HG03469 (cell line): ENCODE measurements around the gene SMIM35.

Experiments used
- ATAC-seq: cut with Tn5 transposase; IDR thresholded peaks from one replicate; pipeline ENCODE4 v1.9.1; 2021; ENCODE audit warnings: mild to moderate bottlenecking, moderate library complexity, moderate number of reproducible peaks; ENCODE audit not compliant: unreplicated experiment

SMIM35 gene

DNA sequence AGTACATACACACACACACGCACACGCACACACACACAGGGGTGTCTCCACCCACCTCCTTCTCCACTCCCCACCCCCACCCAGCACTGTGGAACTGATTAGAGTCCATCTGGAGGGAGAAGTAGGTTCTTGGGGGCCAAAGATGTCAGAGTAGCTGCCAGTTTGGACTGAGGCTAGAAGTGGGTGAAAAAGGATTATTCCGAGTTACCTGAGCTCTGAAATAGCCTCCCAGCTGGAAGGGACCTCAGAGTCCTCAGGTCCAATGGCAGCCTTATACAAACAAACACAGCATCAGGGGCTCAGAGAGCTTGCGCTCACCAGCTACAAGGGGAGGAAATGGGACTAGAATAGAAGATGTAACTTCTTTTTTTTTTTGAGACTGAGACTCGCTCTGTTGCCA, 79.7 kb downstream of the SMIM35 start:
- ATAC-seq, result no peak

DNA sequence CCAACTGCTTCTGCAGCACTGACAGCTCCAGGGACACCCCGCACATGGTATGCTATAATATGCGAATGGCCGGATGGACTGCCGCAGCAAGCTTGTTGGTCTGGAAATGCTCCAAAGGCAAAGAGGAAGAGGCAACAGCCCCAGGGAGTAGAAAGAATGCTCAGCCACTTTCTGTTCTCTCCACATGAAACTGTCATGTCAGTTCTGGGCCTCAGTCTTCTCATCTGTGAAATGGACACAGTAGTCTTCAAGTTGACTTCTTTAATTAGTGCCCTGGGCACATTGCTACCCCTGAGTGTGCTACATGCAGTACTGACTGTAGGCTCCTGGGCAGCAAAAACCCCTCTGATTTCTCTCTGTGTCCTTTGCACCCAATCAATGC, 80.6 kb downstream of the SMIM35 start:
- ATAC-seq, result no peak

DNA sequence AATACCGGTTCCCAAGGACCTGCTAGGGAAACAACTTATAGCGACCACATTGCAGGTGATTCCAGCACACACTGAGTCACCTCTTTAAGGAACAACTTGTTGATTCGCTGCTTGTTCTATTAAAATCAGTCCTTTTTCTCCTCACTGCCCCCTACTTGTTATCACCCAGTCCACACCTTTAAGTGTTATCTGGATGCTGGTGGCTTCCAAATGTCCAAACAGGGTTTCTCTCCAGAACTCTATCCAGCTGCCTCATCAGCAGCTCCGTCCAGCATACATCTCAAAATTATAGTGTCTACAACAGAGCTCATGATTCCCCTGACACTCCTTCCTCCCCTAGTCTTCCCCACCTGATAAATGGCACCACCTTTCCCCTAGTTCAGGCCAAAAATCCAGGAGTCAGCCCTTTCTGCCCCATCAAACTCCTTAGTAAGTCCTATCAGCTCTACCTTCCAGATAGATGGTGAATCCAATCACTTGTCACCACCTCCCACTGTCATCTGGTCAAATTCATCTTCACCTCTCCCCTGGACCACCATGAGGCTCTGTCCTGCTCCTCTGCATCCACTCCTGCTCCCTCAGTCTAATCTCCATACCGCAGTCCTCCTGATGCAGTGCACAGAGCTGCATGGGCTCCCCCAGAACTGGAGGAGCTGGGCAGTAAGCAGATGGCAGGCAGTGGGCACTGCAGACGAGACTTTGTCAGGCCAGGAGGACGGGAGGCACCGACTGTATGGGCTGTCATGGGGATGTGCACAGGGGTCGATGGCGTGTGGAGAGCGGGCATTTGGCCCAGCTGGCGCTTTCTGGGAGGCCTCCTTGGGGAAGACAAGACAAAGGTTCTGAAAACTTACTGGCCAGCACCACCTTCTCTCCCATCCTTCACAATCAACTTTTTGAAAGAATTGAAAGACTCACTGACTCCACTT, 81.3 kb downstream of the SMIM35 start:
- no peak for ATAC-seq

DNA sequence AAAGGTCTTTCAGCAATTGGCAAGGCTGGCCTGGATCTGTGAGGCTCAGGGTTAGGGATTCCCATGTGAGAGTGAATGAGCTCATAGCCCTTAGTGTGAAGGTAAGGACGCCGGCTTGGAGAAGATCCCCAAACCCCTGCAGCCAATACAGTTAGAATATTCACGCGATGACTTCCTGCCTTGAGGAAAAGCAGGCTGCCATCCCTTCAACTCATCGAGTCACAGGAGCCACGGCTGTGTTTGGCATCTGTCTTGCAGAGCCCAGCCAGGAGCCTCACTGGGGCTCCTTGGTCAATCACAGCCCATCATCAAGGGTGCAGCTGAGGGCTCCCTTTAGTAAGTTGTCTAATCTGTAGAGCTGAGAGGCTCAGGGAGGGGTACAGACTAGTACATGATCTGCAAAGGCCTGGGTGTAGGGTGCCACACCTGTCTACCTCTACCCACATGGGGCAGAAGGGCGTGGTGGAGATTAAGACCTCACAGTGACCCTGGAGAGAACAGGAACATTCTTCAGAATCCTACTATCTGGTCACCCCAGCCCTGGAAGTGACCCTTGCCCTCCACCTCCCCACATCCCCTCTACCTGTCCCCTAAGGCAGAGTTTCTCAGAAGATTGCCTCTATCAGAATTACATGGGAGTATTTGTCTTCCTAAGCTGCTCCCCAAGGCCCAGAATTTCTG, 82.1 kb downstream of the SMIM35 start:
- no peak for ATAC-seq

DNA sequence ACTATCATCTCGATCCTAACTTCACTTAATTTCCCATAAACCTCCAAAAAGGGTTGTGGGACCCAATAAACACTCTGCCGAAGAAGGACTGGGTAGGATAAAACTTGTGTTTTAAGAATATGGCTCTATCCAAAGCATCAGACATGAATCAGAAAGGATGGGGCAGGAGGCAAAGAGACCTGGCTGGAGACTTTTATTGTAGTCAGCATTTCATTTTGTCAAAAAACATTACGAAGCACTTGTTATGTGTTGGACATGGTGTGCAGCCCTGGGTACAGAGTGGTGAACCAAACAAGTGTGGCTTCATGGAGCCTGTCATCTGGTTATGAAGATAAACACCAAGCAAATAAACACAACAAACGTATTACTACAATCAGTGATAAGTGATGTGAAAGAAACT, 83.3 kb downstream of the SMIM35 start:
- no peak for ATAC-seq

DNA sequence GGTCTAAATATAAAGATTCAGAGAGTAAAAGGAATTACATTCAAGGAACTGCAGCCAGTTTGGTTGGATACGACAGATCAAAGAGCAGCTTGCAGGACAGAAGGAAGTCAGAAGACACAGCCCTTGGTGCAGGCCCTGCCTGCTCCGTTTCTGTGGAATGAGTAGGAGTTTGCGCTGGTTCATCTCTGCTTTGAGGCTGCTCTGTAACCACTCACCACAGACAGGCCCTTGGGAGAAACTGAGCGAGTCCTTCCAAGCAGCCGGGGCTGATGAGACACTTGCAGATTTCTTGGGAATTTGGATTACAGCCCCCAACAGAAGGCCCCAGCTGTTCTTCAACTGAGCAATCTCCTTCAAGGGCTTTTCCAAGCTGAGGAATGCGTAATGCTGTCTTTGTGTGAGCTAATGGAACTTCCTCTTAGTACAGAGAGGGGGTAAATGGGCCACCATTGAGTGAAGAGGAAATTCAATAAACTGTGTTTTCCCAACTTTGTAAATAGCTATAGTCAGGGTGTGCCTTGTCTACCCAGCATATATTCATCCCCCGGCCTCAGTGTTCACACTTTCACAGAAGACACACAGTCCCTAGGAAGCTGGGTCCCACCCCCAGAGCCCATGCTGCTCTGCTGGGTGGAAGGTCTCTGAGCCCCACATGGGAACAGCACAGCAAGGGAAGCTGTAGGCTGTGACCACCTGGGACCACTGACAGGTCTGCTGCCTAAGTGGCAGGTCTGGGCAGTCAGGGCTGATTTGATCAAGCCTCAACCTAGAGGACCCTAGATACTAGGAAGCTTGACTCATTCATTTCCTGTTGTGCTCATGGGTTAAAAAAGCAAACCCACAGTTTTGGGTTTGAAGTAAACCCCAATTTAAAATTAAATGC, 84.0 kb downstream of the SMIM35 start:
- ATAC-seq, result no peak

DNA sequence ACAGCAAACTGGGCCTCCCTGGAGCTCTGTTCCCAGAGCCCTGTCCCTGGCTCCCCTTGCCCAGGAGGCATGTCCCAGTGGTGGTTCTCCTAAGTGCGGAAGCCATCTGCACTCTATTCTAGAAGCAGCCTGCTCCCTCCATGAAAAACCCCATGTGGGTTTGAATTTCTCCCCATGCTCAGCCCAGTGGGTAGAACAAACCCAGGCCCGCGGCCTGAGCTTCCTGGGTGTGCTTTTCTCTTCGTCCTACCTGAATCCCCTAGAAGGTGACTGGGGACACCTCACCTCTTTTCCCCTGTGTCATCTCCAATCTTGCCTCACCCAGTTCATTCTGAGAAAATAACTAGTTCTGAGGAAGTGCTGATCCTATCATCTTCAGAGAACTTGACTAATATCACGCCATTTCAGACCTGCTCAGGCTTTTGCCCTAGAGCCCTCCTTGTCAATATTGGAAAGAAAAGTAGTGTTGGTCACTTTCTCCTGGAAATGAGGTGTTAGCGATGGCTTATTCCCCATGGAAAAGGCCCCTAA, 84.7 kb downstream of the SMIM35 start:
- ATAC-seq, result no peak

DNA sequence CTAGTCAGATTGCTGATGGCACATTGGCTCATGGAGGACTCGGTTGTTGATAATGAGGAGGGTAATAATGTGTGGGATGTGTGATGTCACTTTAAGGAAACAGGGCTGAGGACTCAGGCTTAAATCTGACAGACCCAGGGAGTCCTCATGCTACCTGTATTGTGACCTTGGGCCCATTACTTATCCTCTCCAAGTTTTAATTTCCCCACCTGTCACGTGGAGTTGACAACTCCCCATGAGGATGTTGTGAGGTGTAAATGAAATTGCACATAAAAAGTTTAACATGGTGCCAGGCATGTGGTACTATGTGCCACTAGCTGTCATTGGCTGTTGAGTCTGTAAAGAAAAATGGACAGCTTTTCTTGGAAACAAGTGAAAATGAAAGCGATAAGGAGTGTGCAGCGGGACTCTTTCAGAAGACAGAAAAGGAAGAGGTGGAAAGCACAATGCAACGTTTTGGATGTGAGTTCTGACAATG, 85.2 kb downstream of the SMIM35 start:
- no peak for ATAC-seq

DNA sequence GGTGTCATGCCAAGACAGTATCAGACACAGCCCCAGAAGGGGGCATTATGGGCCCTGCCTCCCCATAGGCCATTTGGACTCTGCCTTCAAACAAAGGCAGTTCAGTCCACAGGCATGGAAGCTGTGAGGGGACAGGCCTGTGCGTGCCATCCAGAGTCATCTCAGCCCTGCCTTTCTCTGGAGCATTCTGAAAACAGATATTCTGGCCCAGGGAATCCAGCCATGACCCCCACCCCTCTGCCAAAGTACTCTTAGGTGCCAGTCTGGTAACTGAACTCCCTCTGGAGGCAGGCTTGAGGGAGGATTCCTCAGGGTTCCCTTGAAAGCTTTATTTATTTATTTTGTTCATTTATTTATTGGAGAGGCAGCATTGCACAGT, 85.9 kb downstream of the SMIM35 start:
- ATAC-seq, result no peak

DNA sequence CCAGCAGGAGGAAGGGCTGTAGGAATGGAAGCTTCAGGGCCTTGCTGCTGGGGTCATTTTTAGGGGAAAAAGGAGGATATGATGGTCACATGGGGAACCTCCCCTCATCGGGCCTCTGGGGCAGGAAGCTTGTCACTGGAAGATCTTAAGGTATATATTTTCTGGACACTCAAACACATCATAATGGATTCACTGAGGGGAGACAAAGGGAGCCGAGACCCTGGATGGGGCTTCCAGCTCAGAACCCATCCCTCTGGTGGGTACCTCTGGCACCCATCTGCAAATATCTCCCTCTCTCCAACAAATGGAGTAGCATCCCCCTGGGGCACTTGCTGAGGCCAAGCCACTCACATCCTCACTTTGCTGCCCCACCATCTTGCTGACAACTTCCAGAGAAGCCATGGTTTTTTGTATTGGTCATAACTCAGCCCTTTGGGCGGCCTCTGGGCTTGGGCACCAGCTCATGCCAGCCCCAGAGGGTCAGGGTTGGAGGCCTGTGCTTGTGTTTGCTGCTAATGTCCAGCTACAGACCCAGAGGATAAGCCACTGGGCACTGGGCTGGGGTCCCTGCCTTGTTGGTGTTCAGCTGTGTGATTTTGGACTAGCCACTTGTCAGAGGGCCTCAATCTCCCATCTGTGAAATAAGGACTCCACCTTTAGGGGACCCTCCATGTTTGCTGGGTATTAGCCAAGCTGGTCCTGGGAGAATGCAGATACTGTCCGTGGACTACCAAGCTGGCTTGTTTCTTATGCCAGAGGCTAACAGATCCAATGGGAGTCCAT, 86.5 kb downstream of the SMIM35 start:
- ATAC-seq, result no peak

DNA sequence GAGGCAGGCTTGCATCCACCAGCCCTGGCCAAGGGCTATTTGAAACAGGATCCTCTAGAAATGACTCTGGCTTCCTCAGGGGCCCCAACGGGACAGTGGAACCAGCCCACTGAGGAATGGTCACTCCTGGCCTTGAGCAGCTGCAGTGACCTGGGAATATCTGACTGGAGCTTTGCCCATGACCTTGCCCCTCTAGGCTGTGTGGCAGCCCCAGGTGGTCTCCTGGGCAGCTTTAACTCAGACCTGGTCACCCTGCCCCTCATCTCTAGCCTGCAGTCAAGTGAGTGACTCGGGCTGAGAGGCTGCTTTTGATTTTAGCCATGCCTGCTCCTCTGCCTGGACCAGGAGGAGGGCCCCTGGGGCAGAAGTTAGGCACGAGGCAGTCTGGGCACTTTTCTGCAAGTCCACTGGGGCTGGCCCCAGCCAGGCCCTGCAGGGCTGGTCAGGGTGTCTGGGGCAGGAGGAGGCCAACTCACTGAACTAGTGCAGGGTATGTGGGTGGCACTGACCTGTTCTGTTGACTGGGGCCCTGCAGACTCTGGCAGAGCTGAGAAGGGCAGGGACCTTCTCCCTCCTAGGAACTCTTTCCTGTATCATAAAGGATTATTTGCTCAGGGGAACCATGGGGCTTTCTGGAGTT, 87.3 kb downstream of the SMIM35 start:
- ATAC-seq, result no peak

DNA sequence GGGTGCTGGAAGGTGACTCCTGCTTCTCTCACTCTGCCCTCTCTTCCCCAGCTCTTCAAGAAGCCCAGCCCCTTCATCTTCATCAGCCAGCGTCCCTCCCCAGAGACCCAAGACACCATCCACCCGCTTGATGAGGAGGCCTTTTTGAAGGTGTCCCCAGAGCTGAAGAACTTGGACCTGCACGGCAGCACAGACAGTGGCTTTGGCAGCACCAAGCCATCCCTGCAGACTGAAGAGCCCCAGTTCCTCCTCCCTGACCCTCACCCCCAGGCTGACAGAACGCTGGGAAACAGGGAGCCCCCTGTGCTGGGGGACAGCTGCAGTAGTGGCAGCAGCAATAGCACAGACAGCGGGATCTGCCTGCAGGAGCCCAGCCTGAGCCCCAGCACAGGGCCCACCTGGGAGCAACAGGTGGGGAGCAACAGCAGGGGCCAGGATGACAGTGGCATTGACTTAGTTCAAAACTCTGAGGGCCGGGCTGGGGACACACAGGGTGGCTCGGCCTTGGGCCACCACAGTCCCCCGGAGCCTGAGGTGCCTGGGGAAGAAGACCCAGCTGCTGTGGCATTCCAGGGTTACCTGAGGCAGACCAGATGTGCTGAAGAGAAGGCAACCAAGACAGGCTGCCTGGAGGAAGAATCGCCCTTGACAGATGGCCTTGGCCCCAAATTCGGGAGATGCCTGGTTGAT, 88.0 kb downstream of the SMIM35 start:
- no peak for ATAC-seq

DNA sequence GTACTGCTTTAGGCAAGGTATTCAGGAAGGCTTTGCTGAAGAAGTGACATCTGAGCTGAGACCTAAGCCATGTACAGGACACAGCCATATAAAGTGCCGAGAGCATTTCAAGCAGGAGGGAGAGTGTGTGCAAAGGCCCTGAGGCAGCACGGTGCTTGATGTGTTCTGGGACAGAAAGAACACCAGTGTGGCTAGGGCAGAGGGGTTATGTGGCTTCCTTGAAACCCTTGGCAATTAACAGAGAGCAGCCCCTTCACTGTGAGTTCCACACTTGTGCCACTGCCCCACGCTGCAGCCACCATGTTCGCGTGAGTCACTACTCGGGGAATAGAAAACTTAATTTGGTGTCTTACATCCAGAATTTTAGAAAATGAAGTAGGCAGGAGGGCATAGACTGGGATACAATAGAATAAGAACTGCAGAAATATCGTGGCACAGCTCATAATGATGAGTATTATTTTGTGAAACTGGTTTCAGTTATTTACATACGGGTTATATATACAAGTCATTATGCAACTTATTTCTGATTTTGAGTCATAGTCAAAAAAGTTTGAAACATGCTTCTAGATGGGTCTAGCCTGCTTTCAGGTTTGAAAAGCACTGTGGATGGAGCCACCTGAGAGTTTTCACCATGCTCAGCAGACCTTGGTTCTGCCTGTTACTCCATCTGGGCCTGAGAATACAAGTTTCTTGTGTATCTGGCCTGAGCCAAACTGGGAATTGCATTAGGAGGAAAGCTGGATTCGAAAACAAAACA, 88.8 kb downstream of the SMIM35 start:
- ATAC-seq, result peak; percentile 52

DNA sequence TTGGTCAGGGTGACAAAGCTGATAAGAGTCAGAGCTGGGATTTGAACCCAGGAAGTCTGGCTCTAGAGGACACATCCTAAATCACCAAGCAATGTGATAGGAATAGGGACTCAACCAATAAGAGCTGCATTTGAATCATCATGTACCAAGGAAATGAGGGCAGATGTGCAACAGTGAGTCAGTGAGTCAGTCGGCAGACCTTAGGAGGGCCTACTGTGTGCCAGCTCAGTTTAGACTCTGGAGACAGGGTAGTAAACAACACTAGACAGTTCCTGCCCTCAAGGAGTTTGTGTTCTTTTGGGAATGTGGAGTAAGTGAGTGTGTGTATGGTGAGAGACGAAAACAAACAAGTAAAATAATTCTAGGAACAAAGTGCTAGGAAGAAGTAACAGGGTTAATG, 89.4 kb downstream of the SMIM35 start:
- no peak for ATAC-seq

DNA sequence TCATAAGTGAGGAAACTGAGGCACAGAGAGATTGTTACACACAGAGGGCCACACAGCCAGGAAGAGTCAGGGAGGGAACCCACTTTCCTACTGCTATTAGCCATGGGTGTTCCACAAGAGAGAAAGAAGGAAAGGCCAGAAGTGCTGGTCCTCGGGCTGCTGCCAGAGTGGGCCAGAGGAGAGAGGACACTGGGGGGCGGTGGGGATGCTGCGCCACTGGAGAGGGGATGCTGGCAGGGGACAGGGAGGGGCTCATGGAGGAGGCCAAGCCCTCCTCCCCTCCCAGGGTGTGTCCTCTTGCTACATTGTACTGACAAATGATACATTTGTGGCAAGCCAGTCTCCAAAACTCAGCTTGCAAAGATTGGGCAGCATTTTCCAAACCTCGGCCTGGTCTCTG, 90.7 kb downstream of the SMIM35 start:
- ATAC-seq, result no peak

DNA sequence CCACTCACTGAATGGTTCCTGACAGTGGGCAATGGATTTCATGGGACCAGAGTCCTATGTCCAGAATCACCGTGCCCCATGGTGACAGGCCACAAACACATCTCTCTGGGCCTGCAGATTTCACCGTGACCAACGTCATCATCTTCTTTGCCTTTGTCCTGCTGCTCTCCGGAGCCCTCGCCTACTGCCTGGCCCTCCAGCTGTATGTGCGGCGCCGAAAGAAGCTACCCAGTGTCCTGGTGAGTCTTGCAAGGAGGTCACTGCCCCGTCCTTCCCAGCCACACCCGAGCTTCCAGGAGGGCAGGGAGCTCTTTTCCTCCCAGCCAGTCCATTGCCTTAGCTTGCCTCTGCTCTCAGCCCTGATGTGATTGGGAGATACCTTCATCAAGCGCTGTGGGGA, 91.3 kb downstream of the SMIM35 start:
- no peak for ATAC-seq

DNA sequence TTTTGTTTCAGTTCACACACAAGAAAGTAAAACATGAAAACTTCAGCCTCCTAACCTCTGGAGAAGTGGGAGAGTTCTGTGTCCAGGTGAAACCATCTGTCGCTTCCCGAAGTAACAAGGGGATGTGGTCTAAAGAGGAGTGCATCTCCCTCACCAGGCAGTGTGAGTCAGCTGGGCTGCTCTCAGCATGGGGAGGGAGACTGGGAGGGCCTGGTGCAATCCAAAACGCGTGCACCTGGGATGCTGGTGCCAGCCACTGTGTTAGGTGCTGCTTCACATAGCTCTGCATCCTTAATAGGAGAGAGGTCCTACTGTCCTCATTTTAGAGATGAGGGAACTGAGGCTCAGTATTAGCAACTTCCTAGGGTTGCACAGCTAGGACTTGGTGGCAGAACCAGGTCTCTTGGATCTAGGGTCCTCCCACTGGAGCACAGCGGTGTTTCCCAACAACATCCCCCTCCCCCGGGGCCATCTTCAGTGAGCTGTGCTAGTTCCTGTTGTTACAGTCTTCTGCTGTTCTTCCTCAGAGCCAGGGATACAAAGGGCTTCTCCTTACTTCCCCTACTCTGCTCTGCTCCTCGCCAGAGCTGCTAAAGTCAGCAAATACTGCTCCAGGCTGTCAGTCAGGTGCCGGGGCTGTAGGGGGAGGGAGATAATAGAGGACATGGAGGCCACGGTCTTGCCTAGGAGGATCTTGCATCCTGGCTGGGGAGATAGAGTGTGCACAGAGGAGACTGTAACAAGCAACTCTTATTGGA, 92.6 kb downstream of the SMIM35 start:
- no peak for ATAC-seq

DNA sequence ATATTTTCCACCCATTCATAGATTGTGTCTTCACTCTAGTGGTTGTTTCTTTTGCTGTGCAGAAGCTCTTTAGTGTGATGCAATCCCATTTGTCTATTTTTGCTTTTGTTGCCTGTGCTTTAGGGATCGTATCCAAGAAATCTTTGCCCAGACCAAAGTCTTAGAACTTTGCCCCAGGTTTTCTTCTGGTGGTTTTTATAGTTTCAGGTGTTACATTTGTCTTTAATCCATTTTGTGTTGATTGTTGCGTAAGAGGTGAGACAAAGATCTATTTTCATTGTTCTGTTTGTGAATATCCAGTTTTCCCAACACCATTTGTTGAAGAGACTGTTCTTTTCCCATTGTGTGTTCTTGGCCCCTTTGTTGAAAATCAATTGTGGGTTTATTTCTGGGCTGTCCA, 94.1 kb downstream of the SMIM35 start:
- no peak for ATAC-seq
